GM12878 (cell line): ENCODE measurements around the gene SPRY1. TPM values are rescaled to one million over a fixed set of nuclear protein-coding genes. Genes with fewer than 3 reads are reported as not detected.

Experiments
- ASH2L ChIP-seq: fragments of 300-600, 200-600 bp; sonication (generic); IDR thresholded peaks from 2 replicates; pipeline ENCODE4 v1.6.1; 2017; ENCODE audit warnings: low read depth, mild to moderate bottlenecking, borderline replicate concordance
- ATF7 ChIP-seq: fragments of 450-650 bp; IDR thresholded peaks from 2 replicates; pipeline ENCODE4 v1.6.1; 2016; ENCODE audit warnings: low read depth, mild to moderate bottlenecking
- BCLAF1 ChIP-seq: fragments of 450-650 bp; IDR thresholded peaks from 2 replicates; pipeline ENCODE4 v1.6.1; 2017; ENCODE audit warnings: antibody characterized with exemption, mild to moderate bottlenecking, moderate library complexity
- CUX1 ChIP-seq: IDR thresholded peaks from 2 replicates; pipeline ENCODE4 v1.6.1; 2012; ENCODE audit warnings: improper control_type of control experiment, low read depth, low read length; ENCODE audit not compliant: insufficient replicate concordance
- ESRRA ChIP-seq: IDR thresholded peaks from 2 replicates; pipeline ENCODE4 v1.6.1; 2012; ENCODE audit warnings: mild to moderate bottlenecking, low read length, improper control_type of control experiment
- FOXM1 ChIP-seq: IDR thresholded peaks from 2 replicates; pipeline ENCODE4 v1.6.1; 2012; ENCODE audit warnings: low read depth, mild to moderate bottlenecking, inconsistent platforms, low read length, moderate library complexity
- HDAC6 ChIP-seq: fragments of 200-600 bp; sonication (generic); IDR thresholded peaks from one replicate; pipeline ENCODE4 v1.8.0; 2017; ENCODE audit warnings: antibody characterized with exemption; ENCODE audit not compliant: unreplicated experiment
- IKZF2 ChIP-seq, 2 experiments: fragments of 450-650 bp; IDR thresholded peaks; 2 replicates each; pipeline ENCODE4 v1.6.1; 2017; ENCODE audit warnings: mild to moderate bottlenecking in 2 of 2, moderate library complexity in 2 of 2
- JUNB ChIP-seq: IDR thresholded peaks from 2 replicates; pipeline ENCODE4 v1.6.1; 2016; ENCODE audit warnings: antibody characterized with exemption, mild to moderate bottlenecking
- KAT2A ChIP-seq: conservative IDR thresholded peaks from 2 replicates; pipeline ENCODE4 v1.6.1; 2011; ENCODE audit warnings: low read depth, low read length; ENCODE audit not compliant: control insufficient read depth
- LARP7 ChIP-seq: fragments of 450-650 bp; IDR thresholded peaks from 2 replicates; pipeline ENCODE4 v1.6.1; 2017; ENCODE audit warnings: mild to moderate bottlenecking
- NFXL1 ChIP-seq: fragments of 450-650 bp; IDR thresholded peaks from 2 replicates; pipeline ENCODE4 v1.6.1; 2017; ENCODE audit warnings: antibody characterized with exemption, mild to moderate bottlenecking, borderline replicate concordance
- NFYB ChIP-seq: IDR thresholded peaks from 2 replicates; pipeline ENCODE4 v1.6.1; 2011; ENCODE audit warnings: low read depth, mild to moderate bottlenecking, low read length, improper control_type of control experiment, moderate library complexity; ENCODE audit not compliant: insufficient read depth
- NR2F1 ChIP-seq: fragments of 450-650 bp; conservative IDR thresholded peaks from 2 replicates; pipeline ENCODE4 v1.6.1; 2017; ENCODE audit warnings: mild to moderate bottlenecking
- ZNF207 ChIP-seq: fragments of 450-650 bp; IDR thresholded peaks from 2 replicates; pipeline ENCODE4 v1.6.1; 2014; ENCODE audit warnings: antibody characterized with exemption, mild to moderate bottlenecking, borderline replicate concordance
- polyA plus RNA-seq, 11 experiments: library from polyadenylated mRNA; depleted of rRNA in 4 of 11; unstranded in 6 of 11; stranded (reverse) in 5 of 11; fragments of >200 nt; fragmentation: Nextera tagmentation in 4 of 11; fragmentation: Illumina TruSeq in 1 of 11; extraction: Ambion mirVana in 4 of 11; extraction: Trizol in 1 of 11; gene quantifications; 1 replicate in 1 of 11; 2 replicates in 10 of 11; pipeline versions ENCODE4 v1.2.1 to v1.2.3, GENCODE V29; 2011 to 2016; ENCODE audit warnings: inconsistent platforms in 2 of 11, missing spikeins in 2 of 11, low read depth in 1 of 11
- total RNA-seq, 4 experiments: library from RNA; depleted of rRNA in 3 of 4; stranded (reverse); fragments of >200 nt in 3 of 4; fragmentation: Illumina TruSeq in 1 of 4; extraction: Trizol in 1 of 4; gene quantifications; 2 replicates each; pipeline versions ENCODE4 v1.2.1 to v1.2.3, GENCODE V29; 2013 to 2021
- TF ChIP-seq, protein P1 (sequence below): IDR thresholded peaks from 2 replicates; pipeline ENCODE4 v1.6.1; 2011; ENCODE audit warnings: borderline replicate concordance, low read depth, mild to moderate bottlenecking, moderate library complexity, low read length; ENCODE audit not compliant: insufficient read depth, poor library complexity, severe bottlenecking
- TF ChIP-seq, protein P2 (sequence below): fragments of 450-650 bp; IDR thresholded peaks from 2 replicates; pipeline ENCODE4 v1.6.1; 2017; ENCODE audit warnings: mild to moderate bottlenecking, low read depth, inconsistent platforms; ENCODE audit not compliant: poor library complexity, severe bottlenecking

The SPRY1 gene
- total and polyA plus RNA-seq, 10 of the 15 experiments (the other 5 are each of a cell fraction or from before 2014, with no cell fraction given) = 0.05 to 5.7 (median 0.23) TPM; not detected in 2

DNA sequence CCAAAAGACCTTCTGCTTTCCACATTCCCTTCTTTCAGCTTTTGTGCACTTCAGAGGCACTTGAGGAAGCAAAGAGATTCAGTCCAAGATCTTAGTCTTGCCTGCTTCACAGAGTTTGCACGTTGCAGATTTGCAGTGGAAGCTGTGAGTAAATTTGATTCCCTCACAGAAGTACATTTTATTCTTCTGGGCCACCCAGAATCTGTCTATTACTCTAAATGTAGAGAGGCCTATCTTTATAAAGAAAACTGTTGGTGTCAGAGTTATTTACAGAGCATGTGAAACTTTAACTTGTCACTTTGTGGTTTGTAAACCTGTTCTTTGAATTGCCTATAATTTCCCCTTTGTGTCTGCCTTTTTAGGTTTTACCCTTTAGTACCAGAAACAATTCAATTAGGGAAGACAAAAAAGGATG, 15.5 kb downstream of the SPRY1 start (continued):
- TF ChIP-seq CUX1 = no peak
- TF ChIP-seq, protein P1, sequence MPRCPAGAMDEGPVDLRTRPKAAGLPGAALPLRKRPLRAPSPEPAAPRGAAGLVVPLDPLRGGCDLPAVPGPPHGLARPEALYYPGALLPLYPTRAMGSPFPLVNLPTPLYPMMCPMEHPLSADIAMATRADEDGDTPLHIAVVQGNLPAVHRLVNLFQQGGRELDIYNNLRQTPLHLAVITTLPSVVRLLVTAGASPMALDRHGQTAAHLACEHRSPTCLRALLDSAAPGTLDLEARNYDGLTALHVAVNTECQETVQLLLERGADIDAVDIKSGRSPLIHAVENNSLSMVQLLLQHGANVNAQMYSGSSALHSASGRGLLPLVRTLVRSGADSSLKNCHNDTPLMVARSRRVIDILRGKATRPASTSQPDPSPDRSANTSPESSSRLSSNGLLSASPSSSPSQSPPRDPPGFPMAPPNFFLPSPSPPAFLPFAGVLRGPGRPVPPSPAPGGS = no peak
- no peak for TF ChIP-seq FOXM1
- TF ChIP-seq ATF7 = peak; percentile 61
- TF ChIP-seq HDAC6 = no peak
- TF ChIP-seq ZNF207 = no peak
- TF ChIP-seq LARP7 = no peak
- TF ChIP-seq IKZF2 (IDR thresholded peaks at IDR 0.05) = peak in 1 of 2 experiments; percentile 52; a peak in 1 of 4 replicates
- TF ChIP-seq, protein P2, sequence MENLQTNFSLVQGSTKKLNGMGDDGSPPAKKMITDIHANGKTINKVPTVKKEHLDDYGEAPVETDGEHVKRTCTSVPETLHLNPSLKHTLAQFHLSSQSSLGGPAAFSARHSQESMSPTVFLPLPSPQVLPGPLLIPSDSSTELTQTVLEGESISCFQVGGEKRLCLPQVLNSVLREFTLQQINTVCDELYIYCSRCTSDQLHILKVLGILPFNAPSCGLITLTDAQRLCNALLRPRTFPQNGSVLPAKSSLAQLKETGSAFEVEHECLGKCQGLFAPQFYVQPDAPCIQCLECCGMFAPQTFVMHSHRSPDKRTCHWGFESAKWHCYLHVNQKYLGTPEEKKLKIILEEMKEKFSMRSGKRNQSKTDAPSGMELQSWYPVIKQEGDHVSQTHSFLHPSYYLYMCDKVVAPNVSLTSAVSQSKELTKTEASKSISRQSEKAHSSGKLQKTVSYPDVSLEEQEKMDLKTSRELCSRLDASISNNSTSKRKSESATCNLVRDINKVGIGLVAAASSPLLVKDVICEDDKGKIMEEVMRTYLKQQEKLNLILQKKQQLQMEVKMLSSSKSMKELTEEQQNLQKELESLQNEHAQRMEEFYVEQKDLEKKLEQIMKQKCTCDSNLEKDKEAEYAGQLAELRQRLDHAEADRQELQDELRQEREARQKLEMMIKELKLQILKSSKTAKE = no peak
- no peak for TF ChIP-seq NFXL1
- no peak for TF ChIP-seq ESRRA
- no peak for TF ChIP-seq BCLAF1
- TF ChIP-seq JUNB = no peak
- TF ChIP-seq KAT2A = no peak
- no peak for TF ChIP-seq NFYB
- TF ChIP-seq ASH2L = no peak
- no peak for TF ChIP-seq NR2F1
